Fibroblast of lung (primary cell): ENCODE data around the gene ITGB8. TPM values are rescaled to one million over a fixed set of nuclear protein-coding genes. Genes with fewer than 3 reads are reported as not detected.

ENCODE experiments used
- DNase-seq, 2 donors: peaks; one replicate each; pipeline versions ENCODE4 v3.0.0 to v3.0.0-alpha.2; 2010; ENCODE audit warnings: low read depth in 2 of 2
- H2AFZ ChIP-seq: 2 replicates; pipeline ENCODE4 v1.5.1; 2012; ENCODE audit warnings: low read length, control low read depth, inconsistent platforms
- H3K27ac ChIP-seq: 2 replicates; pipeline ENCODE4 v1.5.1; 2011; ENCODE audit warnings: low read length, control low read depth; ENCODE audit not compliant: insufficient read depth
- H3K27me3 ChIP-seq: 2 replicates; pipeline ENCODE4 v1.5.1; 2011; ENCODE audit warnings: mild to moderate bottlenecking, low read length; ENCODE audit not compliant: control insufficient read depth, insufficient read depth
- H3K36me3 ChIP-seq: 2 replicates; pipeline ENCODE4 v1.5.1; 2011; ENCODE audit warnings: low read length; ENCODE audit not compliant: control insufficient read depth, insufficient read depth
- H3K4me1 ChIP-seq: 2 replicates; pipeline ENCODE4 v1.5.1; 2011; ENCODE audit warnings: low read length; ENCODE audit not compliant: control insufficient read depth, insufficient read depth; ENCODE audit errors: extremely low read depth
- H3K4me2 ChIP-seq: 2 replicates; pipeline ENCODE4 v1.5.1; 2011; ENCODE audit warnings: low read length, control low read depth; ENCODE audit not compliant: insufficient read depth; ENCODE audit errors: extremely low read depth
- H3K4me3 ChIP-seq, 4 experiments: fragments of 200-600 bp in 1 of 4; sonication (generic) in 1 of 4; replicated peaks in 1 of 4; 2 replicates each; pipeline ENCODE4 v1.5.1; 2011 to 2016; ENCODE audit warnings: low read length in 4 of 4, low read depth in 3 of 4, mild to moderate bottlenecking in 3 of 4, control low read depth in 2 of 4, inconsistent platforms in 1 of 4, mixed read lengths in 1 of 4; ENCODE audit not compliant: insufficient read depth in 1 of 4; ENCODE audit errors: control extremely low read depth in 1 of 4
- H3K79me2 ChIP-seq: 2 replicates; pipeline ENCODE4 v1.5.1; 2012; ENCODE audit warnings: mild to moderate bottlenecking, low read length, inconsistent platforms; ENCODE audit not compliant: control insufficient read depth, insufficient read depth
- H3K9ac ChIP-seq: 2 replicates; pipeline ENCODE4 v1.5.1; 2011; ENCODE audit warnings: mild to moderate bottlenecking, low read length, control low read depth; ENCODE audit not compliant: insufficient read depth
- H3K9me3 ChIP-seq: 2 replicates; pipeline ENCODE4 v1.5.1; 2012; ENCODE audit warnings: low read depth, low read length; ENCODE audit not compliant: control insufficient read depth, insufficient read depth
- H4K20me1 ChIP-seq: 2 replicates; pipeline ENCODE4 v1.5.1; 2011; ENCODE audit warnings: low read length; ENCODE audit not compliant: control insufficient read depth, insufficient read depth; ENCODE audit errors: extremely low read depth
- CTCF ChIP-seq, 2 donors: IDR thresholded peaks in 1 of 2; conservative IDR thresholded peaks in 1 of 2; 1 replicate in 1 of 2; 2 replicates in 1 of 2; pipeline ENCODE4 v1.5.1; 2011 to 2012; ENCODE audit warnings: low read length in 2 of 2, control low read depth in 1 of 2, inconsistent platforms in 1 of 2, low read depth in 1 of 2, mild to moderate bottlenecking in 1 of 2
- EZH2 ChIP-seq: IDR thresholded peaks from 2 replicates; pipeline ENCODE4 v1.5.1; 2012; ENCODE audit warnings: low read length, control low read depth, mild to moderate bottlenecking; ENCODE audit errors: missing control alignments
- polyA plus RNA-seq, 2 donors: library from polyadenylated mRNA; depleted of rRNA in 1 of 2; stranded (reverse) in 1 of 2; unstranded in 1 of 2; fragments of >200 nt; gene quantifications; 2 replicates each; pipeline ENCODE4 v1.2.1, GENCODE V29; 2011 to 2012; ENCODE audit warnings: missing spikeins in 1 of 2
- total RNA-seq: library from RNA; depleted of rRNA; stranded (reverse); fragments of >200 nt; gene quantifications from 2 replicates; pipeline ENCODE4 v1.2.1, GENCODE V29; 2014

Gene ITGB8
- total and polyA plus RNA-seq, 2 donors (not counting 1 experiment from before 2014, with no cell fraction given): 3.8 to 100 TPM

GRCh38 chr7:20409961-20410360 lies 79.3 kb downstream of the ITGB8 start:
- H3K4me3 ChIP-seq: no peak overlapping the region
- no peak for TF ChIP-seq CTCF (conservative IDR thresholded peaks at IDR 0.05 in 1 of 2, IDR thresholded peaks at IDR 0.05 in 1 of 2; ENCODE audit: low read depth in 1 of 2, low read length in 2 of 2)
- TF ChIP-seq EZH2: no peak
- no peaks in the 10 kb centered on the region for H3K9me3 ChIP-seq
- H3K4me2 ChIP-seq: no peak overlapping the region
- H2AFZ ChIP-seq: no peak overlapping the region
- H3K4me1 ChIP-seq: peaks cover 3% of the 10 kb centered on the region
- H3K36me3 ChIP-seq: no peaks in the 10 kb centered on the region
- H3K27me3 ChIP-seq: no peaks in the 10 kb centered on the region
- no peaks in the 10 kb centered on the region for H3K79me2 ChIP-seq
- no peak for DNase-seq
- H3K9ac ChIP-seq: no peak overlapping the region
- no peaks in the 10 kb centered on the region for H4K20me1 ChIP-seq
- no peak overlapping the region for H3K27ac ChIP-seq

- no peak overlapping the region for H3K9ac ChIP-seq
- H4K20me1 ChIP-seq: no peaks in the 10 kb centered on the region
- H3K4me2 ChIP-seq: no peak overlapping the region
- H2AFZ ChIP-seq: no peak overlapping the region
- H3K27me3 ChIP-seq: no peaks in the 10 kb centered on the region
- H3K79me2 ChIP-seq: no peaks in the 10 kb centered on the region
- H3K9me3 ChIP-seq: no peaks in the 10 kb centered on the region
- H3K4me1 ChIP-seq: peaks cover 3% of the 10 kb centered on the region
- no peak overlapping the region for H3K4me3 ChIP-seq
- H3K27ac ChIP-seq: no peak overlapping the region
- no peaks in the 10 kb centered on the region for H3K36me3 ChIP-seq
- no peak for DNase-seq
- TF ChIP-seq CTCF (conservative IDR thresholded peaks at IDR 0.05 in 1 of 2, IDR thresholded peaks at IDR 0.05 in 1 of 2; ENCODE audit: low read depth in 1 of 2, low read length in 2 of 2): no peak
- TF ChIP-seq EZH2: no peak
Observed at GRCh38 chr7:20411372-20411771, 80.7 kb downstream of the ITGB8 start.

- TF ChIP-seq CTCF (conservative IDR thresholded peaks at IDR 0.05 in 1 of 2, IDR thresholded peaks at IDR 0.05 in 1 of 2; ENCODE audit: low read depth in 1 of 2, low read length in 2 of 2) (no peak), EZH2 (no peak)
- no peak for DNase-seq
- Histone ChIP-seq H3K36me3 (no peaks in the 10 kb centered on the region), H3K79me2 (no peaks in the 10 kb centered on the region), H3K27ac (no peak overlapping the region), H3K4me3 (no peak overlapping the region), H2AFZ (no peak overlapping the region), H3K9me3 (no peaks in the 10 kb centered on the region), H3K4me1 (peaks cover 3% of the 10 kb centered on the region), H3K4me2 (no peak overlapping the region), H3K27me3 (no peaks in the 10 kb centered on the region), H4K20me1 (no peaks in the 10 kb centered on the region), H3K9ac (no peak overlapping the region)
Observed at GRCh38 chr7:20412032-20412431, 81.3 kb downstream of the ITGB8 start.
